GM18507 (cell line): ENCODE measurements around the gene AKR7A2.
"Not testable (repeated sequence)": the region's sequence is repeated elsewhere in the genome, so short reads cannot be mapped to it uniquely, and the experiment has no call there.

Experiments used
- DNase-seq: peaks from one replicate; pipeline ENCODE4 v3.0.0; 2011; ENCODE audit warnings: low read depth; ENCODE audit not compliant: insufficient read length; ENCODE audit errors: extremely low spot score
- FAIRE-seq: peaks from 2 replicates; lab custom pipeline; 2011; peaks lifted over from hg19 to GRCh38; lab: Jason Lieb, UNC

Gene AKR7A2

GRCh38 chr1:19273106-19273843, 38.7 kb downstream of the AKR7A2 start:
- FAIRE-seq (no peak), DNase-seq (no peak)

- FAIRE-seq: no peak
Measured at GRCh38 chr1:19272064-19272463, 39.9 kb downstream of the AKR7A2 start.

DNA sequence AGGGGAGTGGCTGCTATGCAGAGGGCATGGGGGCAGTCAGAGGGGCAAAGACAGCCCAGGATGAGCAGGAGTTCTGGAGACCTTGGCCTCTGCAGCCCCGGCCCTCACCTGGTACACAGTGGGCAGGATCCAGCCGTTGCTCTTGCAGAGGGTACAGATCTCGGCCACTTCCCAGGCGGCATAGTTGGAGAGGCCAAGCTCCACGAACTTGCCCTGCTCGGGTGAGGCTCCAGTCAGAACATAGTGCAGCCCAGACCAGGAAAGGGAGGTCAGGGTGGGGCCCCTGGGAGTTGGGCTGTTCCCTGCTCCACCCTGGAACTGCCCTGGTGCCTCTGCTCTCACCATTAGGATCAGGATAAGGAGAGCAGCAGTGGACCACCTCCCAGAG, 41.6 kb downstream of the AKR7A2 start:
- not testable (repeated sequence) for DNase-seq, FAIRE-seq

More at GRCh38 chr1:19272064-19272463, 39.9 kb downstream of the AKR7A2 start:
- no peak for DNase-seq

- DNase-seq: not testable (repeated sequence)
- peak; percentile 69 for FAIRE-seq
Measured at GRCh38 chr1:19269427-19270342, 42.3 kb downstream of the AKR7A2 start.

GRCh38 chr1:19268445-19268844, 43.5 kb downstream of the AKR7A2 start:
- DNase-seq (no peak), FAIRE-seq (no peak)

GRCh38 chr1:19262744-19263143, 49.2 kb downstream of the AKR7A2 start:
- DNase-seq (no peak), FAIRE-seq (no peak)

GRCh38 chr1:19262047-19262446, 49.9 kb downstream of the AKR7A2 start:
- no peak for FAIRE-seq
- DNase-seq: no peak

DNA sequence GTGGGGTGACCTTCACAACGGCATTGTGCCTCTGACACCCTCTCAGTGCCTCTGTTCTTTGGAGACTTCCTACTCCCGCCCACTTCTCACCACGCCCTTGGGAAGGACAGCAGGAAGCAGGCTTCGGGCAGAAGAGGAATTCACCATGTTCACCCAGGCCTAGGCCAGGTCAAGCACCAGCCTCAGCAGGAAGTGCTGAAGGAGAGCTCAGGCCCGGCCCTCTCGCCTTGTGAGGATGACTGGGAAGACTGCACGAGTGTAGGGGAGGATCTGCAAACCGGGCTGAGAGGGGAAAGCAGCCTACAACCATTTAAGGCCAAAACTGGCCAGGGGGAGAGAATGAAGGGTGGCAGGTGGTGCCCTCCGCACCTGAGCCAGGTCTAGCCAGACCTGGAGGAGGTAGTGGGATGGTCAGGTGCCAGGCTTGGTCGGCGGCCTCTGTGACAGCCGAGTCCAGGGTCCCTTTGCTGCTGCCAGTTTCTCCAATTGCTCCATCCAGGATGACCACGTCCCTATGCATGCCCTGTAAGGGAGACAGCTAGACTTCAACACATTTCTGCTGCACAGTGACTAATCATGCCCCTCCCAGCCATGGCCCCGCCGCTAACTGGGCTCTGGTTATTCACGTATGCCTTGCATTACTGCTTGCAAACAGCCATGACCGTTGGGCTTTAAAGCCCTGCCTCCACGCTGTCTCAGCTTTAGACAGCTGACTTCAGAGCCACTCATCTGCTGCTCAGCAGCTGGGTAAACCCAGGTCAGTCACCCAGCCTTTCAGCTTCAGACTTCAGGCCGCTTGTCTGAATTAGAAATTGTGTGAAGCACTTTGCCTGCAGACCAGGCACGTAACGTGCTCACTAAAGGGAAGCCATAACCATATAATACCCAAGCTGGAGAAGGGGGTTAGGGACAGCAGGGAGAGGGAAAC, 51.5 kb downstream of the AKR7A2 start:
- FAIRE-seq (no peak), DNase-seq (no peak)

DNA sequence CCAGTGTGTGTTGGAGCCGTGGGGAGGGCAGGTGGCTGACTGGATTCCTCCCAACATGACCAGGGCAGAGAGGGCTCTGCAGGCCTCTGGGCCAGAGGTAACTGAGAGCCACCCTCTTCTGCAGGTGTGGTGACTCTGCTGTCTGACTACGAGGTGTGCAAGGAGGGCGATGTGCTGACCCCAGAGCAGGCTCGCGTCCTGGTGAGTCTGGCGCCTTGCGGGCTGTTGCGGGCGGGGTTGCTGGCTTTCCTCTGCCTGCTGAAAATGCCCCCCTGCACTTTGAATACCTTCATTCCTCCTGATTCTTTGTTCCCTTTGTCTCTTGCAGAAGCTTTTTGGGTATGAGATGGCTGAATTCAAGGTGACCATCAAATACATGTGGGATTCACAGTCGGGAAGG, 53.6 kb downstream of the AKR7A2 start:
- DNase-seq: no peak

DNA sequence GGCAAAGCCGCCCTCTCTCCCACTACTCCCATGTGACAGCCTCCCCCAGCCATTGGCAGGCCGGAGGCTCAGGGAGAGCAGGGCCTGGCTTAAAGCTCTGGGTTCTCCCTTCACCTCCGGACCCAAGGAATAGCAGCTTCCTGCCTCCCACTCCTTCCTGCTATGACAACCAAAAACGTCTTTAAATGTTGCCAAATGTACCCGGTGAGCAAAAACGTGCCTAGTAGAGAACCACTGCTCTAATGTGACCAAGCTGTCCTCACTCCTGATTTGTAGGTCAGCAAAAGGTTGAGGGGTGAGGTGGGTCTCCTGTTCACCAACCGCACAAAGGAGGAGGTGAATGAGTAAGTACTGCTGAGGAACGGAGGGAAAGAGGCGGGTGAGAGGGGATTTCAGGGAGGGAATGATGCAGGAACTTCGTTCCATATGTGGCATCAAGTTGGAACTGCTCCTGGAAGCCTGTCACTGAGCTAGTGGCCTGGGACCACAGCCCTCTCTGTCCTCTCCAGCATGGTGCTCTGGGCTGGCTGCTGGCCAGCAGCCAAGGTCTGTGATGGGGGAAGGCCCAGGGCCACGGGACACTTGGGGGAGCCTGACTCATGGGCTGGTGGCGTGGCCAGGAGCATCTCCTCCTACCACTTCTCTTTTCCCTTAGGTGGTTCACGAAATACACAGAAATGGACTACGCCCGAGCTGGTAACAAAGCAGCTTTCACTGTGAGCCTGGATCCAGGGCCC, 54.6 kb downstream of the AKR7A2 start:
- no peak for DNase-seq

More for the DNA sequence above, 53.6 kb downstream of the AKR7A2 start:
- FAIRE-seq: no peak

GRCh38 chr1:19256301-19256700, 55.6 kb downstream of the AKR7A2 start:
- not testable (repeated sequence) for DNase-seq, FAIRE-seq

More for the DNA sequence above, 54.6 kb downstream of the AKR7A2 start:
- no peak for FAIRE-seq

DNA sequence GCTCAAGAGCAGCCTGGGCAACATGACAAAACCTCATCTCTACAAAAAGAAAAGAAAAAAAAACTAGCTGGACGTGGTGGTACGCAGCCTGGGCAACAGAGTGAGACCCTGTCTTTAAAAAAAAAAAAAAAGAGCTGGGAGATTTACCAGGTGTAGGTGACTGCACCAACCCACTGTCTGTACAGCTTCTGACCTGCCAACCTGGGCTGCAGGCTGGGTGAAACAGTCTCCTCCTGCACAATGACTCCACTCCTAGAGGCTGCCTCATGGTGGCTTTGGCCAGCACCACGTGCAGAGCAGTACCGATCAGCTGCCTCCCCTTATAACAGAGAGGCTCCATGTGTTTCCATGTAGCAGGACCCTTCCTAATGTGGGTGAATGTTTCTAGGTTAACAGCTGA, 56.7 kb downstream of the AKR7A2 start:
- FAIRE-seq (no peak), DNase-seq (no peak)

DNA sequence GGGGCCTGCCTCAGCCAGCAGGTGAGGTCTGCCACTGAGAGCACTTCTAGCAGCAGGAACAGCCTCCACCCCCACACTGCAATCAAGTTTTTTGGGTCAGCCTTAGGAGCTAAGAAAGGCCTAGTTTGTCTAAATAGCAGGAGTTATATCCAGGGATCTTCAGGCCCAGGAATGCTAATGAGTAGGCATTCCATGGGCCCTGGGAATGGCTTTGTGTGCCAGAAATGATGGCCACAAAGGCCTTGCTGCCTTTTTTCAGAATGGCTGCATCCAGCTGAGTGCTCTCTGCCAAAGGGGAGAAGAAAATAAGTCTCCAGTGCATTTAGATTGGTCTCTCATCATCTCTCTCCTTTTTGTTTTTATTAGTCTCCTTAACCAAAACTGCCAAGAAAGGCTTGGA, 57.5 kb downstream of the AKR7A2 start:
- FAIRE-seq (no peak), DNase-seq (no peak)
